ENCODE measurements around the gene VPS4B. TPM values are rescaled to one million over a fixed set of nuclear protein-coding genes. Genes with fewer than 3 reads are reported as not detected.

Gene VPS4B
- total RNA-seq, 1 experiment from 2014 or later, result 60.2 TPM

- H4K20me1 ChIP-seq (ENCODE audit: control insufficient read depth, insufficient read depth, insufficient read length), result no peaks in the 10 kb centered on the region
- no peak overlapping the region for H4K8ac ChIP-seq (replicated peaks; ENCODE audit: insufficient read length, low read depth, low read length)
- no peak overlapping the region for H2BK20ac ChIP-seq (ENCODE audit: low read depth, low read length, poor library complexity, severe bottlenecking)
- no peaks in the 10 kb centered on the region for H3K79me2 ChIP-seq (ENCODE audit: insufficient read depth, low read length)
- no peak overlapping the region for H3K14ac ChIP-seq (ENCODE audit: insufficient read depth, low read length)
- H3K27me3 Mint-ChIP-seq (ENCODE audit: low read depth), result no peaks in the 10 kb centered on the region
- H2AK5ac ChIP-seq (ENCODE audit: insufficient read length, low read length), result no peak overlapping the region
- no peaks in the 10 kb centered on the region for H3K27me3 ChIP-seq (ENCODE audit: insufficient read depth, low read length)
- H2BK5ac ChIP-seq (ENCODE audit: insufficient read length, low read length), result no peak overlapping the region
- H2BK15ac ChIP-seq (ENCODE audit: low read depth, low read length), result no peak overlapping the region
- no peak overlapping the region for H4K91ac ChIP-seq (ENCODE audit: insufficient read length, low read depth, low read length)
- H3K4me1 ChIP-seq (ENCODE audit: insufficient read depth, low read length), result no peaks in the 10 kb centered on the region
- no peak overlapping the region for H3K18ac ChIP-seq (ENCODE audit: insufficient read length, low read depth, low read length)
- no peak overlapping the region for H2BK120ac ChIP-seq (ENCODE audit: low read depth, low read length, poor library complexity, severe bottlenecking)
- H3K23me2 ChIP-seq (ENCODE audit: insufficient read length, low read depth, low read length, poor library complexity, severe bottlenecking), result no peaks in the 10 kb centered on the region
- H3T11ph ChIP-seq (ENCODE audit: low read length), result no peak overlapping the region
- no peak overlapping the region for H3K56ac ChIP-seq (ENCODE audit: insufficient read length, low read depth, low read length)
- no peak for DNase-seq
- H3K4me2 ChIP-seq (ENCODE audit: insufficient read depth, insufficient read length, low read length), result no peak overlapping the region
- H3K27ac Mint-ChIP-seq, result 0 out of 7 replicates have a peak overlapping the region, but pooled peaks of 1 of the 3 experiments have one; percentile 15
- H3K23ac ChIP-seq (ENCODE audit: insufficient read length, low read depth, low read length), result no peak overlapping the region
- H3K9ac ChIP-seq (ENCODE audit: extremely low read depth, insufficient read length, low read length), result no peak overlapping the region
- no peaks in the 10 kb centered on the region for H3K79me1 ChIP-seq (ENCODE audit: insufficient read depth, low read depth, low read length, poor library complexity, severe bottlenecking)
- TF ChIP-seq CTCF (conservative IDR thresholded peaks at IDR 0.05), result no peak
- no peak overlapping the region for H2BK12ac ChIP-seq (ENCODE audit: insufficient read length, low read depth, low read length)
- H3K4me1 Mint-ChIP-seq, result peaks cover 17 to 20% of the 10 kb centered on the region in 2 experiments
- WGBS (ENCODE audit: extremely low coverage, insufficient read length, low lambda C conversion rate), result no CpG with 5 or more reads among the region's 5 CpGs
- peaks cover 20 to 78% (median 60%) of the 10 kb centered on the region in 3 experiments; a peak in 6 of 7 replicates for H3K36me3 Mint-ChIP-seq (ENCODE audit: insufficient read depth in 1 of 3, low read depth in 3 of 3)
- H3K27ac ChIP-seq (ENCODE audit: insufficient read length, low read depth, low read length), result no peak overlapping the region
- H4K5ac ChIP-seq (ENCODE audit: insufficient read length, low read depth, low read length), result no peak overlapping the region
- H3K9me3 Mint-ChIP-seq, result no peaks in the 10 kb centered on the region
- no peak overlapping the region for H3K4me3 Mint-ChIP-seq
- no peak overlapping the region for H3K4ac ChIP-seq (ENCODE audit: low read depth, low read length)
- no peaks in the 10 kb centered on the region for H3K9me3 ChIP-seq (ENCODE audit: control insufficient read depth, low read depth, low read length)
- no peak overlapping the region for H2AFZ ChIP-seq (ENCODE audit: low read length)
Measured at GRCh38 chr18:63344263-63344662, 78.0 kb downstream of the VPS4B start.

All from H9 (cell line).